NCI-H510A treated with DMSO at 0.1 percent for 48 hours (cell line): ENCODE results near the gene MMP13.
"Not testable (repeated sequence)": the region's sequence is repeated elsewhere in the genome, so short reads cannot be mapped to it uniquely, and the experiment has no call there.

Experiments
- DNase-seq: peaks from one replicate; lab custom pipeline; 2025; lab: John Stamatoyannopoulos, UW

MMP13 gene

DNA sequence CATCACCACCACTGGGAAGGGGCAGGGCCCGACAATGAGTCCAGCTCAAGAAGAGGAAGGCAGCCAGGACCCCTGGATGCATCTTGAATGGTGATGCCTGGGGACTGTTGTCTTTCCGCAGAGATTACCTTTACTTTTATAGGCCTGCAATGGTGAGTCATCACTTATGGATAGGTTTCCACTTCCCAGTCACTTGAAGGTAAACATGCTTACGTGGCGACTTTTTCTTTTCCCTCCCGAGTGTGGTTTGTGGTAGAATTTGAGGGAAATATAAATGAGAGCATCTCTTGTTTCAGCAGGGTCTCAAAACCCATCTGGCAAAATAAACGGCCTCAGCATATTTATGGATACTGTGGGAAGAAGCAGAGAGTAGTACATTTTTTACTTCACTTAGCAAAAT is at the start of gene MMP13:
MMP13 (minus strand) TSS at position 109 of the 400 bp plus-strand sequence; CDS start at position 82, 27 bp downstream.
- peak; percentile 15 for DNase-seq

DNA sequence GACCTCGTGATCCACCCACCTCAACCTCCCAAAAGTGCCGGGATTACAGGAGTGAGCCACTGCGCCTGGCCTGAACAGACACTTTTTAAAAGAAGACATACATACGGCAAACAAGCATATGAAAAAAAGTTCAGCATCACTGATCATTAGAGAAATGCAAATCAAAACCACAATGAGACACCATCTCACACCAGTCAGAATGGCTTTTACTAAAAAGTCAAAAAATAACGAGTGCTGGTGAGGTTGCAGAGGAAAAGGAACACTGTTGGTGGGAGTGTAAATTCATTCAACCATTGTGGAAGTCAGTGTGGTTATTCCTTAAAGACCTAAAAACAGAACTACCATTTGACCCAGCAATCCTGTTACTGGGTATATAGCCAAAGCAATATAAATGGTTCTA is 48.7 kb upstream of the MMP13 start:
- DNase-seq = not testable (repeated sequence)

GRCh38 chr11:102994105-102994504 is 38.6 kb upstream of the MMP13 start:
- DNase-seq = no peak

GRCh38 chr11:102991776-102992175 is 36.2 kb upstream of the MMP13 start:
- no peak for DNase-seq

DNA sequence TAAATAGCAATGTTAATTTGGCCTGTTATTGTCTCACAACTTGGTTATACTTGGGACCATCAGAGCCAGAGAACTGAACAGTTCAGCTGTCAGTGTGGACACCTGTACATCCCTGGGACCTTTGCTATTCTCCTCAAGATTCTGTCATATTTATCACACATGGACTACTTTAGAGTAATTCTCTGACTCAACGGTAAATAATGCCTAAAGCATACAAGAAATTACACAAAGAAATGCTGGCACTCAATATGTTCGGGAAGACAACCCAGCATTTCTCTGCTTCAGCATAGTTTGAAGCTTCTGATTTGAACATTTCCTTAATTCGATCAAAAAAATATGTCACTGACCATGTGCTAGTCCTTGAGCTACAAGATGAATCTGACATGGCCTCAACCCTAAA is 34.6 kb upstream of the MMP13 start:
- no peak for DNase-seq

DNA sequence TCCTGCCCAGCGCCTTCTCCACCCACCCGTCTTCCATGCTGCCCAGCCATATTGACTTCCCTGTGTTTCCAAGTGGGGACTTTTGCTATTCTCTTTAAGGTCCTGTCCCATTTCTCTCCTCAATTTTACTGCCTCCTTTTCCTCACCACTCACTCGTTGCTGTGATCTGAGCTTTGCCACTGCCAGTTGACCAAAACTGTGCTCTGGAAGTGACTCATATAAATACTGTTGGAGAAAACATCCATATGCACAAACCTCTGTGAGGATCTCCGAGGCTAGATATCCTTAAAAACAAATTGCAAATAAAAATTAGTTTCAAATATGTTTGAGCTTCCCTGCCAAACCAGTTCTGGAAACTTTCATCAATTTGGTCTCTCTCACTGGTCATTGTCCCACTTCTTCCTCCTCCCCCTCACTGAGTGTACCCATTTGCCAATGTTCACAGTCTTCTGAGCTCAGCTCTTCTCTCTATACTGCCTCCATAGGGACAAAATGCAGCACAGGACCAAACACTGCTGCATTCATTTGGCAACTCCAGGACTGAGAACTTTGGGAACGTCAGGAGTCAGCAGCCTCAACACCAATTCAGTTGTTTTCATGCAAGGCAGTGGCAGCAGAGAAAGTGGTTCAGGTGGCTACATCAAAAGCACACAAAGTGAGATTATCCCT is 34.0 kb upstream of the MMP13 start:
- no peak for DNase-seq

- DNase-seq = no peak
These were observed 31.3 kb upstream of the MMP13 start for GRCh38 chr11:102986815-102987214.

GRCh38 chr11:102985850-102986249 is 30.3 kb upstream of the MMP13 start:
- no peak for DNase-seq

- no peak for DNase-seq
These were observed 28.0 kb upstream of the MMP13 start for GRCh38 chr11:102983486-102983885.

DNA sequence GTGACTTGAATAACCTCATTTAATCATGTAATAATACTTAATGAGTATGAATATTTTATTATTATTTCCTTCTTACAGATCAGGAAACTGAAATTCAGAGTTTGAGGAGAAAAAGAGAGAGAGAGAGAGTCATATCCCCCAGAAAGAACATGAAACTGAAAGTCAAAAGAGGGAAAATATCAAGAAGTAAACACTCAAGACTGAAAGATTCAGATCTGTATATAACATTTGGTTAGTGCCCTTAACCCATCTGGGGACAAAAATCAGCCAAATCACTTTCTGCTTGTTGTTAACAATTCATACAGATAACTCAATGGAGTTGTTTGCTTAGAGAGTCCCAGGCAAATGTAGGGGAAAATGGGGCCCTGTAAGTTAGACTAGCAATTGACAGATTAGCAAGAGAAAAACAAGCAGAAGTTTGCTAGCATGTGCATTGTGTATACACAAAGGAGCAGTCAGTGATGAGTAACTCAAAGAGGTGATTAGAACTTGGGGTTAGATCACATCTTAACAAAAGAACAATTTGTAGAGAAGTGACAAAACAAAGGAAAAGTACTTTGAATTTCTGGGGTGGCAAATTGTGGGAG is 25.9 kb upstream of the MMP13 start:
- DNase-seq = no peak

DNA sequence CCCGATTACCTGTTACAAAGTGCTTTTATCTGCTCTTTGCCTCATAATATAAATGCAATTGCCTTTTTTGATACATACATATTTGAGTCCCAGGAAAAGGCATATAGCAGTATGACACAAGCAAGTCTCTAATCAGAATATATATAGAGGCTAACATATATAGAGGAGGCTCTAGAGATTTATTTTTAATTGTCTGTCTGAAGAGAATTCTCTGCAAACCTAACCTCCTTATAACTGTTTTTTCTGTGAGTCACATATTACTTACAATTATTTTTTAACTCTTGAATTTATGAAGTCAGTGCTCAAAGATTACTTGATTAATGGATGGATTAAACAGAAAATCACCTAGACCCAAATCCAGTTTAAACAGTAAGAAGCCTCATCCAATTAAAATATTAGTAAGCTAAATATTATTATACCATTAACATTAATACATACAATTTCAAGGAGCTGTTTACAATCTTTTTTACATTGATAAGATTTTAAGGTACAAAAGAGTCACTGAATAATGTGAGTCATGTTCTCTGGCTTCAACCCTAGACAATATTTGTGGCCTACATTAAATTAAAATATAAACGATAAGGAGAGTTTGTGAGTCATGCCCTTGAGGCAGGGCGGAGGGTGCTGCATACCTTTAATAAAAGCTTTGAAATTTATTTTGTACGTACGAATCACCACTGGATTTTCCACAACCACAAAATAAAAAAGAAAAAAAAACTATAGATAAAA is 19.2 kb upstream of the MMP13 start:
- DNase-seq = no peak

- not testable (repeated sequence) for DNase-seq
These were observed 18.2 kb upstream of the MMP13 start for GRCh38 chr11:102973698-102974097.

DNA sequence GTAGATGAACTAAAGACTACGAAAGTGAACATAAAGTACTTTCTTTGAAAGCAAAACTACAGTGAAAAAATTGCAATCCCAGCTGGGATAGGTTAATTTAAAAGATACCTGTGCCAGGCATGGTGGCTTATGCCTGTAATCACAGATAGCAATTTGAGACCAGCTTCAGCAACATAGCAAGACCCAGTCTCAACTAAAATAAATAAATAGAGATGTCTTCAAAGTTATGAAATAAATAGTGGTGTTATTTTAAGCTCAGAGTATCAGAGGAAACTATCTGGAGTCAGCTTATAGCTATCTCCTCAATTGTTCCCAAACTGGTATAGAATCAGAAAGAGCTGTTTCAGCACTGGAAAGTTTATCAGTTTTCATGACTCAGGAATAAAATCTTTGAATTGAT is 17.3 kb upstream of the MMP13 start:
- no peak for DNase-seq

DNA sequence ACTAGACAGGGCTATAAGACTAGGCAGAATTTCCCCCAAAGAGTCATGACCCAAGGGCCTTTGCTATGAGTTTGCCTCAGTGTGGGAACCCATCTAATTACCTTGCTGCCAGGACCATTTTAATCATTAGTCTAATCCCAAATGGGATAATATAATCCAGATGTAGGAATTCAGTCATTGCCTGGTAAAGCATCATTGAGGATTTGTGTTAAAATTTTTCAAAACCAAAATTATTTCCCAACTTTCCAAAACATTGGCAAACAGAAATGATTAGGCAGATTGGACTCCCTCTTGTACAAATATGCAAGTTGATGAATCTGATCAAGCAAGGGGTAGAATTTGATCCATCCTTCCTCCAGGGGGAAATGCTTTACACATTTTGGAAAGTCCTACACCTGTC is 16.2 kb upstream of the MMP13 start:
- DNase-seq = no peak

DNA sequence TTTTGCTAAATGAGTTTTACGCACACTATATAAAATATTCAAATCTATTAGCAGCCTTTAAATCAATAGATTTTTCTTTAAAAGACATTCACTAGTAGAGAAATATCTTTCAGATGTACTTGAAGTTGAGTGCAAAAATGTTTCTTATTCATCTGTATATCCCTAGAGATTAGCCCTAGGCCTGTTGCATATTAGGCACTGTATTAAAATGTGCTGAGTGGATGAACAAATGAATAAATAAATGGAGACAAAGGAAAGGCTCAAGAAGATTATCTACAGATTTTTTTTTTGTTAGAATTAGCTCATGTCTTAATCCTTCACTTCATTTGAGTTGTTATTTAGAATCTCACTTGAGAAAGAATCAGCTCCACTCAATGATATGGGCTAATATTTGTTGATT is 12.0 kb upstream of the MMP13 start:
- DNase-seq = no peak

- no peak for DNase-seq
These were observed 10.5 kb upstream of the MMP13 start for GRCh38 chr11:102966011-102966410.

DNA sequence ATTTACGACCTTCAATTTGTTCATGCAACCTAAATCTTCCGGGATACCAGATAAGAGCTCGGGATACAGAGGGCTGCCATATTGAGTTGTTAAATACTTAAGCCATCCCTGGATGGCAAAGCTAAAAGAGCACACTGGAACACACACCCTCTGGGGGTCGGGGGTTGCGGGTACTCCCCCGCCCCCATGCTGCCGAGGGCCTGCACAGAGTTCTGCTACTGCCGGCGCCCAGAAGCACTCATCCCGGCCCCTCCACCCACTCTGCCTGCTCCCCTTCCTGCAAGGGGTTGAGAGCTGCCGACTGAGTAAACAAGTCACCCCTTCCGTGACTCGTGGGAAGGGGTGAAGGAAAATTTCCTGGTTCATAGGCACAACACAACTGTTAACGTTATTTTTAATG is 9.3 kb upstream of the MMP13 start:
- DNase-seq = no peak

DNA sequence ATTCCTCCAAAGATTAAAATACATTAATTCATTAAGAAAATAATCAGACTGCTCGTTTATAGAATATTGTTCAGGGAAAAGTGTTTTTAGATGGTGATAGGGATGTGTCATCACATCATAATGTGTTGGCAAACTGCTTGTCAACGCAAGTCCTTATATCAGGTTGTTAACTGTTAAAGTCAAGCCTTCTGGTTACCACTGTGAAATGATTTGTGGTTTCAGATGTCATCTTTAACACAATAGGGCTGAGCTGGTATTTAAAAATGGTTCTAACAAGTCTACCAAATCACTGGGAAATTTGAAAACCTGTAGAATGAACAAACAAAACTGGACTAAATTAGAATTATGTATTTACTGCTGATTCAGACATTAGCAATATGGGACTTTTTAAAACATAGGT is 2.4 kb upstream of the MMP13 start:
- no peak for DNase-seq

DNA sequence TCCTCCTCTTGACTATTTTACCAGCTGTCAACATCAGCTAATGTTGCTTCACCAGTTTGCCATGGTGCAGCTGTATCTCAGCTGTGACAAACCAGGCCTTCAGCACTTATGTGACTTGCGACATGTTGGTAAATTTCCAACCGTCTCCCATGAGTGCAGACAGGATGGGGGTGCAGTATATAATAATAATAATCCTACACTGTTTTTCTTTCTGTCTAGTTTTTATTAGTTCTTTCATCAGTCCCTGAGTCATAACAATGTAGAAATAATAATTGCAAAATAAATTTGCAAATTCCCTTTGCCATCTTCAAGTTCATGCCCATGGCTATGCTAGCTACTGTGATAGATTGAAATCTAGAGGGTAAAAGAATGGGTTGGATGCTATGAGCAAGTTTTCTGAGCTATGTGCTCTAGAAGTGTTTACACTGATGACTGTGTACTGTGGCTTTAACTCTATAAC is 4.9 kb downstream of the MMP13 start:
- DNase-seq = no peak

DNA sequence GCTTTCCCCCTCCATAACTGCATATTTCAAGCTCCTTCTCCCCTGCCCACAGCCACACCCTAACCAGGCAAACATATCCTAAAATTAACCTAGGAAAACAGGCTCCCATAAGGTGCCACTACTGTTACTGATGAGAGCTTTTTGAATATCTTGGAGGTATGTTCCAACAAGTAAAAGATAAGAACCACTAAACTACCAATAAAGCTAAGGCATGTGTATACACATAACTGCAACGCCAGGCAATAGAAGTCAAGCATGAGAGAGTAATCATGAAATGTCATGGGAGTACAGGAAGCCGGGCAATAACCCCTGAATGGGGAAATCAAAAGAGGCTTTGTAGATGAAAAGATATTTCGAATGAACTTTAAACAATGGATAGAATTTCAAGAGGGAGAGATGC is 9.3 kb downstream of the MMP13 start:
- DNase-seq = no peak

- DNase-seq = peak; percentile 79
These were observed 14.6 kb downstream of the MMP13 start for GRCh38 chr11:102940714-102941588.

GRCh38 chr11:102936864-102937509 is 18.5 kb downstream of the MMP13 start:
- no peak for DNase-seq
